HEK293 (cell line): Measurements from ENCODE around the gene PCSK5.

Experiments
- CTCF ChIA-PET: fragments of 350-600 bp; formaldehyde crosslinking; extraction: SDS; loops from one replicate; lab custom pipeline; 2021; ENCODE audit warnings: antibody characterized with exemption; lab: Yijun Ruan, JAX
- POLR2A ChIA-PET: fragments of 300-600 bp; formaldehyde crosslinking; extraction: SDS; loops from one replicate; lab custom pipeline; 2020; ENCODE audit warnings: antibody characterized with exemption, inconsistent platforms; lab: Yijun Ruan, JAX
- H3K27ac ChIP-seq: fragments of 200-500 bp; sonication (Bioruptor generic); 2 replicates; pipeline ENCODE4 v1.5.1; 2014; ENCODE audit warnings: low read depth, low read length, control low read depth, inconsistent platforms; ENCODE audit errors: extremely low read depth
- H3K36me3 ChIP-seq, 2 experiments: fragments of 200-500 bp in 1 of 2; sonication (Bioruptor generic) in 1 of 2; 1 replicate in 1 of 2; 2 replicates in 1 of 2; pipeline ENCODE4 v1.5.1; 2014 to 2017; ENCODE audit warnings: inconsistent platforms in 2 of 2, low read length in 2 of 2; ENCODE audit not compliant: control insufficient read depth in 2 of 2, insufficient read depth in 1 of 2
- H3K4me1 ChIP-seq: fragments of 200-500 bp; sonication (Bioruptor generic); 2 replicates; pipeline ENCODE4 v1.5.1; 2014; ENCODE audit warnings: mild to moderate bottlenecking, low read length, inconsistent platforms; ENCODE audit not compliant: control insufficient read depth, insufficient read depth
- H3K4me3 ChIP-seq: 2 replicates; pipeline ENCODE4 v1.5.1; 2011; ENCODE audit warnings: low read depth, mild to moderate bottlenecking, control low read depth, low read length, moderate library complexity
- H3K9me3 ChIP-seq: fragments of 200-500 bp; sonication (Bioruptor generic); 2 replicates; pipeline ENCODE4 v1.5.1; 2014; ENCODE audit warnings: low read depth, low read length, inconsistent platforms; ENCODE audit not compliant: control insufficient read depth, insufficient read depth
- EGR2 ChIP-seq: fragments of 450-650 bp; formaldehyde crosslinking; IDR thresholded peaks from 2 replicates; pipeline ENCODE4 v1.5.1; 2016; ENCODE audit warnings: low read depth, missing biosample characterization, missing genetic modification characterization
- GLI4 ChIP-seq: fragments of 450-650 bp; formaldehyde crosslinking; IDR thresholded peaks from 2 replicates; pipeline ENCODE4 v1.5.1; 2016; ENCODE audit warnings: missing biosample characterization, missing genetic modification characterization
- HOXC10 ChIP-seq: sonication (generic); formaldehyde crosslinking; IDR thresholded peaks from 2 replicates; pipeline ENCODE4 v1.8.1; 2023; ENCODE audit warnings: mild to moderate bottlenecking, missing genetic modification reagents
- KLF10 ChIP-seq: fragments of 450-650 bp; IDR thresholded peaks from 2 replicates; pipeline ENCODE4 v1.5.1; 2018; ENCODE audit warnings: missing biosample characterization, mild to moderate bottlenecking, missing genetic modification characterization
- KLF8 ChIP-seq: fragments of 450-650 bp; formaldehyde crosslinking; IDR thresholded peaks from 2 replicates; pipeline ENCODE4 v1.5.1; 2016; ENCODE audit warnings: missing biosample characterization, missing genetic modification characterization
- OVOL3 ChIP-seq: fragments of 450-650 bp; formaldehyde crosslinking; IDR thresholded peaks from 2 replicates; pipeline ENCODE4 v1.5.1; 2016; ENCODE audit warnings: missing biosample characterization, missing genetic modification characterization
- PRDM4 ChIP-seq: fragments of 450-650 bp; formaldehyde crosslinking; IDR thresholded peaks from 2 replicates; pipeline ENCODE4 v1.5.1; 2017; ENCODE audit warnings: missing biosample characterization, missing genetic modification characterization
- REPIN1 ChIP-seq: fragments of 450-650 bp; formaldehyde crosslinking; IDR thresholded peaks from 2 replicates; pipeline ENCODE4 v1.5.1; 2017; ENCODE audit warnings: missing biosample characterization, missing genetic modification characterization, low read depth
- SP7 ChIP-seq: fragments of 450-650 bp; formaldehyde crosslinking; IDR thresholded peaks from 2 replicates; pipeline ENCODE4 v1.5.1; 2016; ENCODE audit warnings: missing biosample characterization, missing genetic modification characterization
- ZBTB10 ChIP-seq: fragments of 450-650 bp; formaldehyde crosslinking; IDR thresholded peaks from 2 replicates; pipeline ENCODE4 v1.5.1; 2016; ENCODE audit warnings: missing biosample characterization, missing genetic modification characterization
- ZBTB44 ChIP-seq: fragments of 450-650 bp; IDR thresholded peaks from 2 replicates; pipeline ENCODE4 v1.5.1; 2018; ENCODE audit warnings: missing biosample characterization, mild to moderate bottlenecking, missing genetic modification characterization
- ZBTB48 ChIP-seq: fragments of 450-650 bp; formaldehyde crosslinking; IDR thresholded peaks from 2 replicates; pipeline ENCODE4 v1.5.1; 2016; ENCODE audit warnings: missing biosample characterization, missing genetic modification characterization
- ZEB2 ChIP-seq: fragments of 450-650 bp; formaldehyde crosslinking; IDR thresholded peaks from 2 replicates; pipeline ENCODE4 v1.5.1; 2016; ENCODE audit warnings: missing biosample characterization, missing genetic modification characterization
- ZFP41 ChIP-seq: fragments of 450-650 bp; formaldehyde crosslinking; IDR thresholded peaks from 2 replicates; pipeline ENCODE4 v1.5.1; 2016; ENCODE audit warnings: missing biosample characterization, missing genetic modification characterization, borderline replicate concordance
- ZNF10 ChIP-seq: fragments of 450-650 bp; formaldehyde crosslinking; IDR thresholded peaks from 2 replicates; pipeline ENCODE4 v1.5.1; 2017; ENCODE audit warnings: missing biosample characterization, missing genetic modification characterization
- ZNF121 ChIP-seq: fragments of 450-650 bp; formaldehyde crosslinking; IDR thresholded peaks from 2 replicates; pipeline ENCODE4 v1.5.1; 2016; ENCODE audit warnings: missing biosample characterization, missing genetic modification characterization
- ZNF133 ChIP-seq: fragments of 450-650 bp; formaldehyde crosslinking; IDR thresholded peaks from 2 replicates; pipeline ENCODE4 v1.5.1; 2016; ENCODE audit warnings: missing biosample characterization, missing genetic modification characterization
- ZNF155 ChIP-seq: fragments of 450-650 bp; formaldehyde crosslinking; IDR thresholded peaks from 2 replicates; pipeline ENCODE4 v1.5.1; 2016; ENCODE audit warnings: missing biosample characterization, missing genetic modification characterization
- ZNF214 ChIP-seq: fragments of 450-650 bp; formaldehyde crosslinking; IDR thresholded peaks from 2 replicates; pipeline ENCODE4 v1.5.1; 2017; ENCODE audit warnings: missing biosample characterization, mild to moderate bottlenecking, missing genetic modification characterization, borderline replicate concordance
- ZNF311 ChIP-seq: fragments of 450-650 bp; formaldehyde crosslinking; IDR thresholded peaks from 2 replicates; pipeline ENCODE4 v1.5.1; 2017; ENCODE audit warnings: missing biosample characterization, missing genetic modification characterization, borderline replicate concordance
- ZNF366 ChIP-seq: fragments of 450-650 bp; formaldehyde crosslinking; conservative IDR thresholded peaks from 2 replicates; pipeline ENCODE4 v1.5.1; 2016; ENCODE audit warnings: missing biosample characterization, missing genetic modification characterization
- ZNF510 ChIP-seq: fragments of 450-650 bp; formaldehyde crosslinking; IDR thresholded peaks from 2 replicates; pipeline ENCODE4 v1.5.1; 2018; ENCODE audit warnings: mild to moderate bottlenecking, missing genetic modification characterization, missing biosample characterization; ENCODE audit not compliant: insufficient replicate concordance
- ZNF548 ChIP-seq: fragments of 450-650 bp; formaldehyde crosslinking; IDR thresholded peaks from 2 replicates; pipeline ENCODE4 v1.5.1; 2016; ENCODE audit warnings: missing biosample characterization, missing genetic modification characterization
- ZNF561 ChIP-seq: fragments of 450-650 bp; IDR thresholded peaks from 2 replicates; pipeline ENCODE4 v1.5.1; 2018; ENCODE audit warnings: missing biosample characterization, missing genetic modification characterization, borderline replicate concordance
- ZNF830 ChIP-seq: fragments of 450-650 bp; IDR thresholded peaks from 2 replicates; pipeline ENCODE4 v1.5.0; 2018; ENCODE audit warnings: missing biosample characterization, missing genetic modification characterization, low read depth, mild to moderate bottlenecking, moderate library complexity
- ZSCAN23 ChIP-seq: fragments of 450-650 bp; formaldehyde crosslinking; IDR thresholded peaks from 2 replicates; pipeline ENCODE4 v1.5.1; 2016; ENCODE audit warnings: missing biosample characterization, missing genetic modification characterization
- TF ChIP-seq, protein P1 (sequence below): fragments of 450-650 bp; formaldehyde crosslinking; IDR thresholded peaks from 2 replicates; pipeline ENCODE4; 2016; ENCODE audit warnings: missing biosample characterization, missing genetic modification characterization

PCSK5 gene

GRCh38 chr9:76192013-76192412 lies 301.5 kb downstream of the PCSK5 start (continued):
- TF ChIP-seq ZBTB44 (tag by site-specific recombination) = no peak

- Histone ChIP-seq H3K4me1 (no peaks in the 10 kb centered on the region), H3K27ac (no peak overlapping the region), H3K4me3 (no peak overlapping the region), H3K9me3 (no peaks in the 10 kb centered on the region), H3K36me3 (peaks cover 0 to 26% of the 10 kb centered on the region in 2 experiments; a peak in 1 of 3 replicates)
- CTCF ChIA-PET = no interaction called here
- POLR2A ChIA-PET = no interaction called here
- TF ChIP-seq ZNF214 (tag by site-specific recombination) (no peak), ZSCAN23 (tag by site-specific recombination) (no peak), PRDM4 (tag by site-specific recombination) (no peak), HOXC10 (CRISPR knock-in tag) (no peak), ZBTB10 (tag by site-specific recombination) (no peak), SP7 (tag by site-specific recombination) (no peak), ZNF155 (tag by site-specific recombination) (no peak), ZFP41 (no peak), ZNF311 (tag by site-specific recombination) (no peak), ZNF121 (tag by site-specific recombination) (no peak), REPIN1 (tag by site-specific recombination) (no peak), GLI4 (tag by site-specific recombination) (no peak), ZNF10 (tag by site-specific recombination) (no peak), ZEB2 (tag by site-specific recombination) (no peak)
- TF ChIP-seq, protein P1, sequence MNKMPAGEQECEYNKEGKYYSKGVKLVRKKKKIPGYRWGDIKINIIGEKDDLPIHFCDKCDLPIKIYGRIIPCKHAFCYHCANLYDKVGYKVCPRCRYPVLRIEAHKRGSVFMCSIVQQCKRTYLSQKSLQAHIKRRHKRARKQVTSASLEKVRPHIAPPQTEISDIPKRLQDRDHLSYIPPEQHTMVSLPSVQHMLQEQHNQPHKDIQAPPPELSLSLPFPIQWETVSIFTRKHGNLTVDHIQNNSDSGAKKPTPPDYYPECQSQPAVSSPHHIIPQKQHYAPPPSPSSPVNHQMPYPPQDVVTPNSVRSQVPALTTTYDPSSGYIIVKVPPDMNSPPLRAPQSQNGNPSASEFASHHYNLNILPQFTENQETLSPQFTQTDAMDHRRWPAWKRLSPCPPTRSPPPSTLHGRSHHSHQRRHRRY (tag by site-specific recombination) = no peak
- TF ChIP-seq, all 188 proteins: peak for 0
Observed at GRCh38 chr9:76194896-76195295, 304.4 kb downstream of the PCSK5 start.

- Histone ChIP-seq H3K4me3 (no peak overlapping the region), H3K27ac (no peak overlapping the region), H3K4me1 (no peaks in the 10 kb centered on the region), H3K9me3 (no peaks in the 10 kb centered on the region), H3K36me3 (peaks cover 0 to 7% of the 10 kb centered on the region in 2 experiments; a peak in 1 of 3 replicates)
- POLR2A ChIA-PET = no interaction called here
- CTCF ChIA-PET = interaction anchor here (0.7 kb wide), 1 partner anchor 26 kb away, joined by 3 read pairs; no protein-coding TSS in a partner anchor
- TF ChIP-seq ZNF133 (tag by site-specific recombination) (no peak), EGR2 (tag by site-specific recombination) (no peak), ZBTB48 (tag by site-specific recombination) (no peak), ZNF561 (tag by site-specific recombination) (no peak), KLF8 (tag by site-specific recombination) (no peak), ZNF510 (no peak), ZNF830 (tag by site-specific recombination) (no peak), OVOL3 (no peak), KLF10 (tag by site-specific recombination) (no peak), ZNF548 (tag by site-specific recombination) (no peak), ZNF366 (tag by site-specific recombination) (no peak)
Observed at GRCh38 chr9:76198336-76198735, 307.9 kb downstream of the PCSK5 start.
